NCI-H1436 (cell line): ENCODE measurements around the gene RBFOX1.

ENCODE experiments used
- DNase-seq: peaks from one replicate; lab custom pipeline; 2025; lab: John Stamatoyannopoulos, UW

RBFOX1 gene

DNA sequence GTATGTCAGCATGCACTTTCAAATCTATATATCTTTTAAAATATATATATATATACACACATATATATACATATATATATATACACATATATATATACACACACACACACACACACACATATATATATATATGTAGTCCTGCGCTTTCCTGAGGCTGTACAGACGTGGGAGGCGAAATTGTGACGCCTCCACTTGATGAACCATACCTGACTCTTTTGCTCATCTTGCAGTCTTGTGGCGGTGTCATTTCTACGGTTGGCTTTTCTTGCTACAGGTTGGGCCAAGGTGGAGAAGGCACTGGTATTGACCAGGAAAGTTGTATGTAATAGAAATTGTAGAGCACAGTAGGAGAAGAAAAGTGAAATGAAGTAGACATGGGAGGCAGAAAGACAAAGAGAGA, 88.2 kb downstream of the RBFOX1 start:
- no peak for DNase-seq

DNA sequence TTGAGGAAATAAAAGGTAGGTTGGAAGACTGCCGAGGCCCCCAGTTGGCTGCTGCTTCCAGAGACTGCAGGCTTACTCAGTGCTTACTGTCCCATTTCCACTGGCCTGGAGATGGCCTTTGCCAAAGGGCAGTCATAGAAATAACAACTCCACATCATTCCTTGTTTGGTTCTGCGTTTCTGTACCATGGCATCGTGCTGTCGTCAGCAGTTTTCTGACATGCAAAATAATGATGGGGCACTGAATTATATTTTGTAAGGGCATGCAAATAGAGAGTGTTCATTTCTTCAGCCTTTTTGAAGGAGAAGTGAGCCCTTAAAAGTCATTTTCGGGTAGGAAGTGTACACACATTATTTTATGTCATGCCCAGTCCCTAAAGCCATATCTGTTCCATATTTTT, 88.9 kb downstream of the RBFOX1 start:
- no peak for DNase-seq

DNA sequence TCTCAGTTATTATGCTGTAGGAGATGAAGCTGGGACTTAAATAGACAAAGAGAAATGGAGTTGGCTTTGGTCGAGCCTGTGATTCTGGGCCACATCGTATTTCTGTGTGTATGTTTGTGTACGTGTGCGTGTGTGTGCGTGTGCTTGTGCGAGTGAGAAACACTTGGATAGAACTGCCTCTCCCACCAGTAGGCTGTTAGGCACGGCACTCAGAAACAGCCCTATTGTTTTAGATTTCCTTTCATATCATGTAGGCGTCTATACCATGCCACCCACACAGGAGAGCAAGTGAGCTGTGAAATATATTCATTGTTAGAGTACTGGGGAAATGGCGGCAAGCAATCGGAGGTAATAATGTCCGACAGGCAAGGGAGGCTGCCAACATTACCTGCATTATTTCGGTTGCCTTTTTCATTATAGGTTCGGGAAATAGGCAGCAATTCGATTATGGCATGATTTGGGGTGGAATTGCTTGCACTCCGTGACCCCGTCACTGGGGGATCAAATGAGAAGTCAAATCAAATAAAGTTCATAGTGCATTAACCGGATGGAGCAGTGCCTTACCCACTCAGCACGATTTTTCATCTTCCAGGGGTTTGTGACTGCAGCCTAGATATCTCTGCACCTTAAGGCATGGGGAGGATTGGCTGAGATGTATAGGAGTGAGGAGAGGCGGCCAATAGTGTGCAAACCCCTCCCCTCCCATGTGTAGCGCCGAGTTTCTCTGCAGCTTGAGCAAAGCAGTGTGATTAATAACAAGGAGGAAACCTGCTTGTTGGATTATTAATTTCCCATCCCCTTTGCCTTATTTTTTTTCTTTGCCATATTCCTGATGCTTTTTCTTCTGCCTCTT, 89.6 kb downstream of the RBFOX1 start:
- no peak for DNase-seq

DNA sequence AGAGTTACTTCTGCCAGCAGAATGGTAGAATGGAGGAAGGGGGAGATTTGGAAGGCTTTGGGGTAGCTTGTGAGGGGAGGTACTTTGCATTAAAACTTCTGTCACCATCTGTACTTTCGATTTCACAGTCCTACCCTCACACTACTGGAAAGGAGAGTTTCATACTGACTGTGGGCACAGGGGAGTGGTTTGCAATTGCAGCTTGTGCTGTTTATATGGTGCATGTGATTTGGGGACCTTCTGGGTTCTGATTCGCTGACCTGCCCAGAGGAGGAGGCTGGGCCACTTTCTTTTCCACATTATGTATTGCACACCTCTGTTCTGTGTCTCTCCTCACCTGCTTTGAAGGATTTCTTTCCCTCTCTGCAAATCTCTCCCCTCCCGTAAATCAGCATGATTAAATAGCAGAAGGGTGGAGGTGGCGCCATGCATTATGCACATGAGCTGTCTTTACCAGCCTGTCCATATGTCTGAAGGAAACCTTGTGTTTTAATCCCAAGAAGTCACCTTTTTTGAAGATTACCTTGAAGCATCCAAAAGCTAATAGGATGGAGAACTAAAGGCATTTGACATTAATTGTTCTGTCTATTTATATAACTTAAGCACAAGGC, 90.9 kb downstream of the RBFOX1 start:
- no peak for DNase-seq

DNA sequence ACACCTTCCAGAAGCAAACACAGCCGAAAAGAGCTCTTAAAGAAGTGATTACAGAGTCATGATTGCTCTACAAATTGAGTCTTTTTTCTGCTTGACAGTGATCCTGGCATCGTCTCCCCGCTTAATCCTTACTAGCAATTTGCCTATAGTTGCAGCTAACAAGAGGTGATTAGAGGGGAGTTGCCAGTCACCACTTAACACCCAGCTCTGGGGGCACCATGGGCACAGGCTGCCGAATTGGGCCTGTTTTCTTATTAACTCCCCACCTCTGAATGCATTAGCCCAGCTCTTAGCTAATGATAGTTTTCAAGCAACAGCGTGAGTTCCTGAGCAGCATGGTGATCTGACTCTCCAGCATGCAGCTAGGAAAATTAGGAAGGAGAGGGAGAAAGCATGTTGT, 93.5 kb downstream of the RBFOX1 start:
- DNase-seq, result peak; percentile 26

DNA sequence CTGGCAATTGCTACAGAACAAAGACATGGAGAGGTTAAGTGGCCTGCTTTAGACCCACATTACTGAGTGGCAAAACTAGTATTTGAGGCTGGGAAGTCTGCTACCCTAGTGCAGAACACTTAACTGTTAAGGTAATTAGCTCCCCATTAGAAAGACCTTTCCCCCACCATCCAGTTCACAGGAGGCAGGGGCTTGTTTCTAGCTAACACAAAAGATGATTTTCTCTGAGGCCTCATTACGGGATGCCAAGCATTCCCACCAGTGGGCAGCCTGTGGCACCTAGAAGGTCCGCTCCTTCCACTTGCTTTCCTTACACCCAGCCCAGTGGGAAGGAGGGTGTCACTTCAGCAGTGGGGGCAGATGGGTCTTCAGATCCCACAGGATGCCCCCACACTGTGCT, 99.1 kb downstream of the RBFOX1 start:
- no peak for DNase-seq

DNA sequence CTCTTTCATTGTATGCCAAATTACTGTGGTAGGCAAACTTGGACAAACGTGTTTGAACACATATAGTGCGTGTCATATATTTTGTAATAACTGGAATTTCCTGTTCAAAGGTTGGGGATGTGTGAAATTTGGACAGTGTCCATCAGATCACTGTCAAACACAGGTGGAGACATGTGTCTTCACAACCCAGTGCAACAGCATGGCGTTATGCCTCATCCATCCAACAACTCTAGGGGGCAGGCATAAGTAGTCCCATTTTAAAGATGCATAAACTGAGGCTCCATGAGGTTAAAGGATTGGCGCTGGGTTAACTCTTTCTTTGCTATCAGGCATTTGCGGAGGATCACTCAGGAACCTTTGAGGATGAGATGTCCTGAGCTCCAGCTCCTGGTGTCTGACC, 103.7 kb downstream of the RBFOX1 start:
- no peak for DNase-seq

DNA sequence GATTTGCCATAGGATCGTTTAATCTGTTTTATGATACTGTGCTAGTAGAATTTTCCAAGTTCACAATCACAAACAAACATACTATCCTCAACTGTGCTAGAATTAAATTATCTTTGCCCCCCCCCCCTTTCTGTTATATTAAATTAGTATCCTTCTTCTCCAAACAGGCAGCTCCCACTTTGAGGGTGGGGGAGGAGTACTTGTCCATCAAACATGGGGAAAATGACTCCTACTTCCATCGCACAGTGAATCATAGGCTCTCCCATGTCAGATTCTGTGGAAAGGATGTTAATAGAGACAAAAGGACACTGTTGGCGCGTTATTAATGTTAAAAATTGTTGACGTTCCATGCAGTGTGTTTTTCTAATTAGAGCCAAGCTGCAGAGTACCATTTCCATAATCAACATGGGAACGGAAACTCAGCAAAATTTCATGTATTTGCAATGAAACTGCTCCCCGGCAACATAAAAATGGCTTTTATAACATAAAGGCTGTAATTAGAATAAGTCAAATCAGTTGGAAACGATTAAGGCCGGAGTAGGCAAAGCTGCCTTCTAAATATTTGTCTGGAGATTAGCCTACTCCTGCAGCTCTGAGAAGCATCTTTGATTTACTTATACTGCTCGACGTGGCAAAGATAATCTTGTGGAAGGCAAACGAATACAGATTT, 104.6 kb downstream of the RBFOX1 start:
- no peak for DNase-seq

DNA sequence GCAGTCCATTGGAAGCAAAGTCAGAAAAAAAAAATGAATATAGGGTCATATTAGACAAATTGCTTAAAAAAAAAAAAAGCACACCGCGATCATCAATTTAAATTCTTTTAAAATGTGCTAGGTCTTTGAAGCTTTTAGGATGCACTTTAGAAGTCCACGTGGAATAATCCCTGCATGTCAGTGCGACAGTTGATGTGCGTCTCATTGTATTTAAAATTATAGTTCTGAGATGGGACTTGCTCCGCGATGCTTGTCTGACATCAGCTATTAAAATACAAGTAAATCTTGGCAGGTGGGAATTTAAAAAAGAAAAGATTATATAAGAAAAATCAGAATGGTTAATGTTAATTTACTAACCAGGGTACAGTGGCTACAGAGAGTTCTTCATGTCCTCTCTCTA, 105.2 kb downstream of the RBFOX1 start:
- no peak for DNase-seq

DNA sequence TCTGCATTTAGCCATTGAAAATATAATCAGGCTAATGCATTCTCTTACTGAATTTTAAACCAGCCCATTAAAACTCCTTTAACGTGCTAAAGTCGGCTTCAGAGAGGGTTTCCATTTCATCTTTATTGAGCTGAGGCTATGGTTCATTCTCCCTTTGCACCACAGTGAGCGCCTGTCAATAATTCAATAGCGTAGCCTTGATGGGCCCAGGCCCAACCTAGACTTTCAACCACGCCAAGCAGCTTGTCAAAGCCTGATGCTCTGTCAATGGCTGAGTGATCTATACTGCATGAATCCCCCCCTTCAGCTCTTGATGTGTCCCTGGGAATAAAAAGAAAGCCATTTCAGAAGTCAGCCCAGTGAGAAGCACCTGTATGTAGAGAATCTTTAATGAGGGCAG, 106.0 kb downstream of the RBFOX1 start:
- no peak for DNase-seq

DNA sequence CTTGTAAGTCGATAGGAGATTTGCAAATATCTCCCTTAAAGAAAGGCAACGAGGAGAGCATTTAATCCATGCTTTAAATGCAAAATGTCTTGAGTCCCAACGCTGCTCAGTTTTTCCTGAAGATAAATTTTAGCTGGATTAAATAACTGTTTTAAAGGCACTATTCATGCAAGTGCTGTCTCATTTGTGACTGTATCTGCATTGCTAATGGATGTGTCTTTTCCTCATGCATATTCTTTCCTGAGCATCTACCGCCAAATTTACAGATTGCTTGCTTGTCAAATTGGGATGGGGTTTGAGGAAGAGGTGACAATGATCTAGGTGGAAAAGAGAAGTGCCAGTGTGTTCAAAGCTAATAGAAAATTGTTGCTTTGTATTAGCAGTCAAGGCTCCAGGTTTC, 106.9 kb downstream of the RBFOX1 start:
- DNase-seq, result no peak

DNA sequence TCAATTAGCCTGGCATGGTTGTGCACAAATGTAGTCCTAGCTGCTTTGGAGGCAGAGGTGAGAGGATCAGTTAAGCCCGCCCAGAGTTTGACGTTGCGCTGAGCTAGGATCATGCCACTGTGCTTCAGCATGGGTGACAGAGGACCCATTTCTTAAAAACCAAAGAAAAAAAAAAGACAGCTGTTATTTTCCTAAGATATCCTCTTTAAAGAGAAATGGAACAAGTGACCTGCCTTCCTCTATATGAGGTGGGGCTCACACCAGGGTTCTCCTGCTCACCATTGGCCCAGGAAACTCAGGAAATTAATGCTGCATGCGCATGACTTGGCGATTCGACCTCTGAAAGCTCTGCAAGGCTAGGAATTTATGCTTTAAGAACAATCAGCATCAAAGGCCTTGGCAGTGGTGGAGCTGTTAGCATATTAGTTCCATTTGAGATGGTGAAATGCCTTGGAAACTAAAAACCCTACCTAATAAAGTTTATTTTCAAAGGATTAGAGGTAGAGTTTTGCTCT, 108.3 kb downstream of the RBFOX1 start:
- no peak for DNase-seq

DNA sequence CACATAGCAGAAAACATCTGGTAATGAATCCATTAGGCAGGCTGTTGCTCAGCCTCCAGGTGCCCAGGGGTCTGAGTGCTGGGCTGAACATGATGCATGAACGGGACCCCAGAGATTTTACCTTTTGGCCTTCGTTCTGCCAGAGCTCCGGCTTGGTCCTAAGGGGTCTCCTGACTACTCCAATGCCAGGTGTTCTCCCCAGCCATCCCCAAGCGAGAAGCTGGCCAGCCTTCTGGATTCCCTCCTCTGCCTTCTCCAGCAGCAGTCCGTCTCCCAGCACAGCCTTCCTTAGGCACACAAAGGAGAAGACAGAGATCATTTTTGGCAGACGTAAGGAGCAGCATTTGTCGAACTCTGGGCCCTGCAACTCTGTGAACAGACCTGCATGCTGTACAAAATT, 109.4 kb downstream of the RBFOX1 start:
- DNase-seq, result no peak

DNA sequence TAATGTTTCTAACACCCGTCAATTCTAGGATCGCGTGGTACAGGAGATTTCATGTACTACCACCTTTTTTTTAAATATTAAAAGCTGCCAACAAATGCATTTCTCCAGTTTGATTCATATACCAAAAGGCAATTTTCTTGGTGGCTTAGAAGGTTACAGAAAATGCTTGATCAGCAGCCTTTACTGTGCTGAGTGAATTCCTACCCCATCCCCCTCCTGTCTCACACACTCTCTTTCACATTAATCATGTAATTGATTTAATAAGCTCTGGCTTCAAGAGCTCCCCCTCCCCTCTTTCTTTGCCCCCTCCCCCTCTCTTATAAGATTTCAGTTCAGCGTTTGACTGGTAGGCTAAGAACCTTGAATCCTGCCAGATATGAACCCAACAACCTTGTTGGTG, 110.5 kb downstream of the RBFOX1 start:
- DNase-seq, result no peak

DNA sequence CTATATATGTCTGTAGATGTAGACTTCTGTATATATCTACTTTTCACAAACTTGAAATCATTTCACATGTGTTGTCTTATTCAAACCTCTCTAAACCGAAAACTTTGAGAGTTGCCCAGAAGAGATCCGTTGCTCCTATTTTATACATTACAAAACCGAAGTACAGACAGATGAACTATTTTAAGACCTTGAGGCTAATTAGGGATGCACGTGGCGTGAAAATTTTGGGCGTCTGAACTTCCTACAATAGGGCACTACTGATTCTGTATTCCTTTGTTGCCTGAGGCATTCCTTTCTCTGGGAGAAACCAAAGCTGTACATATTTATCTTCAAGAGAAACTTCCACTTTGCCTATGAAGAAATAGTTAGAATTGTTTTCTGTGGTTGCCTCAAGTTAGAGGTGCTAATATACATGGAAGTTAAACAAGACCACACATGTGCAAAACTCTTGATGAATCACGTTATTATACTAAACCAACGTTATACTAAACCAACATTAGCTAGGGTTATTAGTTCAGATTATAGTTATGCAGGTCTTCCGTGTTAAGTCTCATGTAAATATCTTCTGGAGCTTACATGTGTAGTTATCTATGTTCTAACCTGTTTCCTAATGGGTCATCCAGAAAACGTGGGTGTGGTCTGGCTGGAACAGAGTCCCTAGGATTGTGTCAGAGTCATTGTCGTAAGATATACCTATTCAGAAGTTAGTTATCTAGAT, 111.2 kb downstream of the RBFOX1 start:
- no peak for DNase-seq

DNA sequence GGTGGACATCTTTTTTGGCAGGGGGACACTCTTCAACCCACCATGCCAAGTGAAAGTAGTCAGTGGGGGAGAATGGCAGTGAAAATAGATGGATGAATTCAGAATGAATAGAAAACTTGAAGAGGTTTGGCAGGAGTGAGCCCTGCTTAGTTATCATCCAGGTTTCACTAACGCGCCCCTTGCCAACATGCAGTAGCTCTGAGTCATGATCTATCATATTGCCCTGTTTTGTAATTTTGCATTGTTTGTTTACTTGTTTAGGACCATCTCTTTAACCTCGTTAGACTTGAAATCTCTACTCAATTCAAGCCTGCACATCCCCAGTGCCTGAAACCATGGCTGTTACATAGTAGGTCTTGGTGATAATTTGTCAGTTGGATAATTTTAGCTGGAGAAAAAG, 116.7 kb downstream of the RBFOX1 start:
- no peak for DNase-seq

DNA sequence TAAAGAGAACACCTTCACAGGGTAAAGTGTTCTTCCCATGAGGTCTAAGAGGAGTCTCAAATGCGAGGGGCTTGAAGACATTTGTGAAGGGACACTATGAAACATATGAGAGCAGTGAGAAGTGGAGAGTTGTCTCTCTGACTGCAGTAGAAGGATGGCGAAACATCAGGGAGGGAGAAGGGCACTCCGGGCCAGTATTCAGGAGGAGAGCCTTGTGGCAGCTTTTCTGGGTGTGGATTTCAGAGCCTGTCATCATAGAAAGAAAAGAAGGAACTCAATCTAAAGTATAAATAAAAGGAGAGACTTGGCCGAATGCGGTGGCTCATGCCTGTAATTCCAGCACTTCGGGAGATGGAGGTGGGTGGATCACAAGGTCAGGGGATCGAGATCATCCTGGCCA, 117.2 kb downstream of the RBFOX1 start:
- DNase-seq, result no peak

DNA sequence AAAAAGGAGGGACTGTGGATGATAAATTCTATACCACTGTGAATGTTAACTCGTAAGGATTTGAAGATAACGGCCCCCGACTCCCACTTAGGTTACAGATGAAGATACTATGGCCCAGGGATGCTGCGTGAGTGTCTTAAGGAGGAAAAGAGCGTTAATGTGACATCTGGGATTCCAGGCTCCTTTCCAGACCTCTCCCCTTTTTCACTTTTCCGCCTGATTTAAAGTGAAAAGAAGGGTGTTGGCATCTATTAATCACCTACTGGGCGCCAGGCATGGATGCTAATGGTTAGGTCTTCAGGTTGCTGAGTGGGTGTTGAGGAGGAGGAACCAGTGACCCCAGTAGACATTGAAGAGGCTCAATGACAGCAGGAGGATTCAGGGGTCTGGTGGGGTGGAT, 117.8 kb downstream of the RBFOX1 start:
- no peak for DNase-seq

DNA sequence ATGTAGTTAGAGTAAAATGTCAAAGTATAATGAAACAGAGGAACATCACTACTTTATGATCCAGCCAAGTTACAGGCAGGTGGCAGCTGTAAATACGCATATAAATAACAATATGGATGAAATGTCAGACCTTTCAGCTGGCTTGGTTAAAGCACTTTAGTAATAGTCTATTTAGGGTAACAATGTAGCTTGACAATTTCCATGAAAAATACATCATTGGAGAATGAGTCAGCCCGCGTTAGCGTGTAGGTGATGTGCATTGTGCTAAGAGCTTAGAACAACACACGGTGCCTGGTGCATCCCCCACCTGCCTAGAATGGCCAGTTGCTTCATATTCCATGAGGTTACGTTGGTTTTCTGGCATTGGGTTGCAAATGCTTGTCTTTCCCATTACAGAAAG, 119.4 kb downstream of the RBFOX1 start:
- DNase-seq, result no peak

DNA sequence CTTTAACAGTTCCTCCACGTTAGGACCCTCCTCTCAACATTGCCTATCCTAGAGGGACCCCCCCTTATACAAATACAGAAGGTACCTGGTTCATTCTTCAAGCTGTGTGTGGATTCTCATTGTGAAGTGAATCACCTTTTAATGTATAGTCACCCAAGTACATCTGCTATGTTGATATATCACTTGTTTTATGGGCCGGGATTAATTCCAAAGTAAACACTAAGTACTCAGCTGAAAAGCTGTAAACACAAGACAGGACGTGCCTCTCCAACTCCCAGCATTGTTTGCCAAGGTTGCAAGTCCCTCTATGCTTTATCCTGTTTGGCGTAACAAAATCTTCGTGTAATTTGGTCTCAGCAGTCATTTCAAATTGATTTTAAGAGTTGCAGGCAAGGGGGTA, 123.6 kb downstream of the RBFOX1 start:
- DNase-seq, result peak; percentile 19

DNA sequence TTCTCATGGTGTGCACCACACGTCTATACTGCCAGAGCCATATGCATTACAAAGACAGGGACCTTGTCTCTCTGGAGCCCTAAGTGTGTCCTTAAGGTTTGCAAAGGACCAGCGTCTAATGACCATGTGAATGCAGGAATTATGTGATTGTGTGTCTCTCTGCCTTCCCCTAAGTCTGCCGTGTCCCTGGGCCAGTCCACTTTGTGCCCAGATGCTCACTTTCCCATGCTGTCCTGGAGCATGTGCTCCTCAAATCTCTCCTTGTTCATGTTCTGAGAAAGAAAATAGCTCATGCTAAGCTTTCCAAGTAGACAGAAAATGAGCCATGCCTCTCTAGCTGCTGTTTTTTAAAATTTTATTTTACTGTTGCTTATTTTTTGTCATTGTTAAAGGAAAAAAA, 125.5 kb downstream of the RBFOX1 start:
- no peak for DNase-seq

DNA sequence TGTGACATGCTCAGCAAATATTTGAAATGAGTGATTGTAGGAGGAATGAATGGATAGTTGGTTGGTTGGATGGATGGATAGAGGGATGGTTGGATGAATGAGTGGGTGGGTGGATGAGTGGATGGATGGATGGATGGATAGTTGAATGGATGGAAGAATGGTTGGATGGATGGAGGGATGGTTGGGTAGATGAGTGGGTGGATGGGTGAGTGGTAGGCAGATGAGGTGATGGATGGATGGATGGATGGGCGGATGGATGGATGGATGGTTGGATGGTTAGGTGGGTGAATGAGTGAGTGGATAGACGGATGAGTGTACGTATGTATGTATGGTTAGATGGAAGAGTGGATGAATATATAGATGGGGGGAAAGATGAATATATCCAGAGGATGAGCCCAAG, 137.7 kb downstream of the RBFOX1 start:
- no peak for DNase-seq
